ENCODE data around the gene VPS54. TPM values are rescaled to one million over a fixed set of nuclear protein-coding genes. Genes with fewer than 3 reads are reported as not detected.
"Not testable (repeated sequence)": the region's sequence is repeated elsewhere in the genome, so short reads cannot be mapped to it uniquely, and the experiment has no call there.

The VPS54 gene
- total and polyA plus RNA-seq, 7 experiments from 2014 or later: 4.5 to 20.8 (median 14.6) TPM

DNA sequence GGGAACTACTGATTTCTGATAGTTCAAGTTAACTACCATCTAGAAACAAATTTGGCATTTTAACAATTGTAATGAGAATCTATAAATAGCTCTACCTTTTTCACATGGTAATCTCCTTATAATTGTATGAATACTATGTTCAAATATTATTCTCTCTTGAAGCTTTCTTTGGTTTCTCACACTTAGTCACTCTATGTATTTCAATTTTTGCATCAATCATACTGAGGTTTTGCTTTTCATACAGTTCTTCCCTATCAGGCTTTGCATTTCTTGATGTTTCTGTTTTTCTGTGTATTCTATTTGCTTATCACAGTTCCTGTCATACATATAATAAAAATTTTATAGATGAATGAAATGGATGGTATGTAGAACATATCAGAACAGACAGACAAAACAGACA, 16.0 kb downstream of the VPS54 start:
- Mint-ChIP-seq H3K36me3 (peaks cover 3 to 53% (median 36%) of the 10 kb centered on the region in 5 donors), H3K4me1 (peaks cover 9 to 30% (median 13%) of the 10 kb centered on the region in 7 donors)
- CTCF ChIA-PET: no interaction called here

DNA sequence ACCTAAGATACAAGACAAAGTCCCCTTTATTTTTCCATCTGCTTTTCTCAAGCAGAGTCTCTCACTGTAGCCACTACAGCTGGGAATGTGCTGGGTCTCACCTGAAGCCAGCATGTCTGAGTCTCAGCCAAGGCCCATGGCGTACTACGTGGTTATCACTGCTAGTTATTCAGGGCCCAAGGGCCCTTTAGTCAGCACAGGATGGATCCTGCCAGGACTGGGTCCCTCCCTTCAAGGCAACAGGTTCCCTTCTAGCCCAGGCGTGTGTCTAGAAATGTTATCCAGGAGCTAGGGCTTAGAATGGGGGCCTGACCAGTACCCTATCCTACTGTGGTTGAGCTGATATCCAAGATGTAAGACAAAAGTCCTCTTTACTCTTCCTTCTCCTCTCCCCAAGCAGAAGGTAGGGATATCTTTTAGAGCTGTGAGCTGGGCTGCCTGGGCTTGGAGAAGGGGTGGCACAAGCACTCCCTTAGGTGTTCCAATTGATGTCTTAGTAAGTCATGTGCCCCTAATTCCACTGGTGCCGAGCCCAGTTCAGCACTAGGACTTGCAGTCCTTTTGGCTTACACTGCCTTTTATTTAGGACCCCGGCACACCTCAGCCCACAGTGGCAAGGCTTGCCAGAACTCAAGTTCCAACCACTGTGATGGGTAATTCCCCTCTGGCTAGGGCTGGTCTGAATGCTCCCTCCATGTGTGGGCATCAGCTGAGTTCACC, 17.7 kb downstream of the VPS54 start:
- POLR2A ChIA-PET: interaction anchor here (0.6 kb wide), 2 partner anchors 88 to 270 kb away, joined by 3 to 5 read pairs; no protein-coding TSS in a partner anchor
- no peak overlapping the region for H3K4me3 Mint-ChIP-seq
- CTCF ChIA-PET: no interaction called here

More for the DNA sequence above, 16.0 kb downstream of the VPS54 start:
- H3K36me3 ChIP-seq (ENCODE audit: control insufficient read depth in 2 of 3, insufficient read depth in 3 of 3, low read length in 3 of 3): peaks cover 0 to 7% (median 0%) of the 10 kb centered on the region in 3 experiments
- Mint-ChIP-seq H3K27ac (no peak overlapping the region), H3K4me3 (no peak overlapping the region), H3K27me3 (no peaks in the 10 kb centered on the region), H3K9me3 (peaks cover 0 to 11% (median 4%) of the 10 kb centered on the region in 11 donors)
- intact Hi-C loops (cut with micrococcal nuclease): no loop called here
- no peak overlapping the region for H3K4me3 ChIP-seq (ENCODE audit: low read length)
- POLR2A ChIA-PET: interaction anchor here (0.6 kb wide), 1 partner anchor 32 kb away, joined by 3 read pairs; no protein-coding TSS in a partner anchor
- H3K27ac ChIP-seq (ENCODE audit: low read depth, low read length): no peak overlapping the region
- H3K9me3 ChIP-seq (ENCODE audit: control insufficient read depth in 2 of 3, low read length in 3 of 3): no peaks in the 10 kb centered on the region
- DNase-seq (no peak), ATAC-seq (no peak)
- no peaks in the 10 kb centered on the region for H3K4me1 ChIP-seq (ENCODE audit: control insufficient read depth in 2 of 2, insufficient read depth in 2 of 2, low read length in 2 of 2)
- H3K27me3 ChIP-seq (ENCODE audit: control insufficient read depth in 2 of 2, insufficient read depth in 2 of 2, low read length in 2 of 2): no peaks in the 10 kb centered on the region

DNA sequence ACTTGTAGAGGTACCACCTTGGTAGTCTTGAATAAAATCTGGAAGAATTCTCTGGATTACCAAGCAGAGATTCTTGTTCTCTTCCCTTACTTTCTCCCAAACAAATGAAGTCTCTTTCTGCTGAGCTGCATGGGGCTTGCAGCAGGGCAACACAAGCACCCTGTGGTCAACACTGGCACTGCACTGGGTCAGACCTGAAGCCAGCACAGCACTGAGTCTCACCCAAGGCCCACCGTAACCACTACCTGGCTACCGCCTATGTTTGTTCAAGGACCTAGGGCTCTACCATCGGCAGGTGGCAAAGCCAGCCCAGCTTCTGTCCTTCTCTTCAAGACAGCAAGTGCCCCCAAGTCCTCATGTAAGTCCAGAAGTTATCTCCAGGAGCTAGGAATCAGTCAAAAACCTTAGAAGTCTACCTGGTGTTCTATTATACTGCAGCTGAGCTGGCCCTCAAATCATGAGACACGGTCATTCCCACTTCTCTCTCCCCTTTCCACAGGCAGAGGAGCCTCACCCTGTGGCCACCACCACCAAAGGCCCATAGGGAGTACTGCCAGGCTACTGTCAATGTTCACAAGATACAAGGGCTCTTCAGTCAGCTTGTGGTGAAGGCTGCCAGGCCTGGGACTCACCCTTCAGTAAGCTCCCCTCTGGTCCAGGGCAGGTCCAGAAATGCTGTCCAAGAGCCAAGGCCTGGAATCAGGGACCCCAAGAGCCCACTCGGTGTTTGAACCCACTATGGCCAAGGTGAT, 18.4 kb downstream of the VPS54 start:
- Mint-ChIP-seq H3K36me3 (peaks cover 3 to 50% (median 35%) of the 10 kb centered on the region in 5 donors), H3K27me3 (no peaks in the 10 kb centered on the region), H3K4me1 (peaks cover 4 to 13% (median 10%) of the 10 kb centered on the region in 7 donors), H3K27ac (no peak overlapping the region), H3K4me3 (no peak overlapping the region), H3K9me3 (peaks cover 3 to 25% (median 17%) of the 10 kb centered on the region in 11 donors)
- Histone ChIP-seq H3K27ac (ENCODE audit: low read depth, low read length) (no peak overlapping the region), H3K4me1 (ENCODE audit: control insufficient read depth in 2 of 2, insufficient read depth in 2 of 2, low read length in 2 of 2) (no peaks in the 10 kb centered on the region), H3K4me3 (ENCODE audit: low read length) (no peak overlapping the region), H3K9me3 (ENCODE audit: control insufficient read depth in 2 of 3, low read length in 3 of 3) (no peaks in the 10 kb centered on the region), H3K27me3 (ENCODE audit: control insufficient read depth in 2 of 2, insufficient read depth in 2 of 2, low read length in 2 of 2) (no peaks in the 10 kb centered on the region), H3K36me3 (ENCODE audit: control insufficient read depth in 2 of 3, insufficient read depth in 3 of 3, low read length in 3 of 3) (peaks cover 0 to 4% (median 0%) of the 10 kb centered on the region in 3 experiments)
- DNase-seq (no peak), ATAC-seq (no peak)
- intact Hi-C loops (cut with micrococcal nuclease): no loop called here
- ChIA-PET POLR2A (interaction anchor here (0.6 kb wide), 1 partner anchor 89 kb away, joined by 3 read pairs; no protein-coding TSS in a partner anchor), CTCF (interaction anchor here (0.8 kb wide), 1 partner anchor 18 kb away, joined by 3 read pairs; no protein-coding TSS in a partner anchor)

More for the DNA sequence above, 17.7 kb downstream of the VPS54 start:
- no peak for ATAC-seq
- no peaks in the 10 kb centered on the region for H3K4me1 ChIP-seq (ENCODE audit: control insufficient read depth in 2 of 2, insufficient read depth in 2 of 2, low read length in 2 of 2)
- no peak overlapping the region for H3K27ac ChIP-seq (ENCODE audit: low read depth, low read length)
- DNase-seq: no peak
- intact Hi-C loops (cut with micrococcal nuclease): no loop called here
- peaks cover 3 to 16% (median 9%) of the 10 kb centered on the region in 7 donors for H3K4me1 Mint-ChIP-seq
- no peaks in the 10 kb centered on the region for H3K27me3 Mint-ChIP-seq
- H3K36me3 ChIP-seq (ENCODE audit: control insufficient read depth in 2 of 3, insufficient read depth in 3 of 3, low read length in 3 of 3): peaks cover 0 to 4% (median 0%) of the 10 kb centered on the region in 3 experiments
- no peak overlapping the region for H3K4me3 ChIP-seq (ENCODE audit: low read length)
- H3K27me3 ChIP-seq (ENCODE audit: control insufficient read depth in 2 of 2, insufficient read depth in 2 of 2, low read length in 2 of 2): no peaks in the 10 kb centered on the region
- peaks cover 3 to 54% (median 35%) of the 10 kb centered on the region in 5 donors for H3K36me3 Mint-ChIP-seq
- peak overlapping the region in 1 of 9 donors; percentile 14 for H3K27ac Mint-ChIP-seq
- H3K9me3 ChIP-seq (ENCODE audit: control insufficient read depth in 2 of 3, low read length in 3 of 3): no peaks in the 10 kb centered on the region
- H3K9me3 Mint-ChIP-seq: peaks cover 3 to 25% (median 17%) of the 10 kb centered on the region in 11 donors

DNA sequence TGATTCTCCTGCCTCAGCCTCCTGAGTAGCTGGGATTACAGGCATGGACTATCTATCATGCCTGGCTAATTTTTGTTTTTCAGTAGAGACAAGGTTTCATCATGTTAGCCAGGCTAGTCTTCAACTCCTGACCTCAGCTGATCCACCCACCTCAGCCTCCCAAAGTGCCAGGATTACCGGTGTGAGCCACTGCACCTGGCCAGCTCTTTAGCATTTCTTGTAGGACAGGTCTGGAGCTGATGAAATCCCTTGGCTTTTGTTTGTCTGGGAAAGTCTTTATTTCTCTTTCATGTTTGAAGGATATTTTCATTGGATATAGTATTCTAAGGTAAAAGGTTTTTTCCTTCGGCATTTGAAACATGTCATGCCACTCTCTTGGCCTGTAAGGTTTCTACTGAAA, 20.2 kb downstream of the VPS54 start:
- ChIA-PET POLR2A (no interaction called here), CTCF (interaction anchor here (0.6 kb wide), 1 partner anchor 172 kb away, joined by 3 read pairs; no protein-coding TSS in a partner anchor)
- Histone ChIP-seq H3K9me3 (ENCODE audit: control insufficient read depth in 2 of 3, low read length in 3 of 3) (no peaks in the 10 kb centered on the region), H3K27ac (ENCODE audit: low read depth, low read length) (no peak overlapping the region), H3K4me1 (ENCODE audit: control insufficient read depth in 2 of 2, insufficient read depth in 2 of 2, low read length in 2 of 2) (no peaks in the 10 kb centered on the region), H3K4me3 (ENCODE audit: low read length) (no peak overlapping the region), H3K27me3 (ENCODE audit: control insufficient read depth in 2 of 2, insufficient read depth in 2 of 2, low read length in 2 of 2) (no peaks in the 10 kb centered on the region), H3K36me3 (ENCODE audit: control insufficient read depth in 2 of 3, insufficient read depth in 3 of 3, low read length in 3 of 3) (peaks cover 0 to 4% (median 0%) of the 10 kb centered on the region in 3 experiments)
- Mint-ChIP-seq H3K27me3 (no peaks in the 10 kb centered on the region), H3K27ac (no peak overlapping the region), H3K9me3 (peaks cover 3 to 28% (median 17%) of the 10 kb centered on the region in 11 donors), H3K36me3 (peaks cover 3 to 54% (median 38%) of the 10 kb centered on the region in 5 donors), H3K4me1 (peaks cover 10 to 31% (median 24%) of the 10 kb centered on the region in 7 donors), H3K4me3 (no peak overlapping the region)
- ATAC-seq: no peak
- intact Hi-C loops (cut with micrococcal nuclease): no loop called here
- no peak for DNase-seq

DNA sequence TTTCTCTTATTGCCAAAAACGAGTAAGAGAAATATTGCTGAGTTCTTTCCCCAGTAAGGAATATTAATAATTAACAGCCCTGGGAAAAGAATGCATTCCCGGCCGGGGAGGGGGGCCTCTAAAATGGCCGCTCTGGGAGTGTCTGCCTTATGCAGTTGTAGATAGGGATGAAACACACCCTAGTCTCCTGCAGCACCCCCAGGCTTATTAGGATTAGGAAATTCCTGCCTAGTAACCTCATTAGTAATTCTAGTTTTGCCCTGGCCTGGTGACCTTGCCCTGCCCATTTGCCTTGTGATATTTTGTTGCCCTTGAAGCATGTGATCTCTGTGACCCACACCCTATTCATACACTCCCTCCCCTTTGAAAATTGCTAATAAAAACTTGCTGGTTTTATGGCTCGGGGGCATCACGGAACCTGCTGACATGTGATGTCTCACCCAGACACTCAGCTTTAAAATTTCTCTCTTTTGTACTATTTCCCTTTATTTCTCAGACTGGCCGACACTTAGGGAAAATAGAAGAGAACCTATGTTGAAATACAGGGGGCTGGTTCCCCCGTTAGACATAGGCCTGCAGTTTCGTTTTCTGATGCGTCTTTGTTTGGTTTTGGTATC, 22.5 kb downstream of the VPS54 start:
- ATAC-seq; POLR2A ChIA-PET; H3K27me3 Mint-ChIP-seq; CTCF ChIA-PET; intact Hi-C loops (cut with micrococcal nuclease); H3K27ac Mint-ChIP-seq; H3K9me3 ChIP-seq (ENCODE audit: control insufficient read depth in 2 of 3, low read length in 3 of 3); H3K27me3 ChIP-seq (ENCODE audit: control insufficient read depth in 2 of 2, insufficient read depth in 2 of 2, low read length in 2 of 2); H3K4me3 Mint-ChIP-seq; H3K4me1 ChIP-seq (ENCODE audit: control insufficient read depth in 2 of 2, insufficient read depth in 2 of 2, low read length in 2 of 2); H3K27ac ChIP-seq (ENCODE audit: low read depth, low read length); H3K36me3 ChIP-seq (ENCODE audit: control insufficient read depth in 2 of 3, insufficient read depth in 3 of 3, low read length in 3 of 3); DNase-seq; H3K4me3 ChIP-seq (ENCODE audit: low read length): not testable (repeated sequence)
- Mint-ChIP-seq H3K9me3 (peaks cover 6 to 28% (median 17%) of the 10 kb centered on the region in 11 donors), H3K4me1 (peaks cover 9 to 36% (median 24%) of the 10 kb centered on the region in 7 donors), H3K36me3 (peaks cover 6 to 54% (median 43%) of the 10 kb centered on the region in 5 donors)

DNA sequence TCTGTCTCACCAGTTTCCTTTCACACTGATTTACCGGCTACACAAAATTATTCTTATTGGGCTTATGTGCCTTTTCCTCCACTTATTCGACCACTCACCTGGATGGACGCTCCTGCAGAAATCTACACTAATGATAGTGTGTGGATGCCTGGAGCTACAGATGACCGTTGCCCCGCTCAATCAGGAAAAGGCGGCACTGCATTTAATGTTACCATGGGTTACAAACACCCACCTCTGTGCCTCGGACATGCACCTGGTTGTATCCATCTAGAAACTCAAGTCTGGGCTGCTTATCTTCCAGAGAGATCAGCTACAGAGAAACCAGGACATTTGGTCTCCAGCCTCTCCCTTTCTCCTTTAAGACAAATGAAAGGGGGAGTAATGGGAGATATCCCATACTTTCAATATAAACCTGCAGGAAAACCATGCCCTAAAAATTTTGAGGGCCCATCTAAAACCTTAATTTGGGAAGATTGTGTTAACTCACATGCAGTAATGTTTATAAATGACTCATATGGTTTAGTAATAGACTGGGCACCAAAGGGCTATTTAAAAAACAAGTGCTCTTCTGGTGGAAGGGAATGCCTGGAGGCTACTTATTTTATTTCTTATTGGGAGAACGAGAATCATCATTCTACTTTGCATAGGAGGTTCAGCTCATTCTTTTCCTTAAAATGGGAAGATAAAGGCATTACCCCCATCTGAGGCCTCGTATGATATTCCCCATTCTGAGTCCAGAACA, 24.7 kb downstream of the VPS54 start:
- peaks cover 9 to 44% (median 24%) of the 10 kb centered on the region in 7 donors for H3K4me1 Mint-ChIP-seq
- H3K9me3 ChIP-seq (ENCODE audit: control insufficient read depth in 2 of 3, low read length in 3 of 3); H3K27me3 Mint-ChIP-seq; intact Hi-C loops (cut with micrococcal nuclease); H3K4me3 ChIP-seq (ENCODE audit: low read length); POLR2A ChIA-PET; H3K27me3 ChIP-seq (ENCODE audit: control insufficient read depth in 2 of 2, insufficient read depth in 2 of 2, low read length in 2 of 2); H3K4me1 ChIP-seq (ENCODE audit: control insufficient read depth in 2 of 2, insufficient read depth in 2 of 2, low read length in 2 of 2); DNase-seq; H3K36me3 ChIP-seq (ENCODE audit: control insufficient read depth in 2 of 3, insufficient read depth in 3 of 3, low read length in 3 of 3); H3K27ac ChIP-seq (ENCODE audit: low read depth, low read length); ATAC-seq: not testable (repeated sequence)
- CTCF ChIA-PET: interaction anchor here (0.5 kb wide), 1 partner anchor 234 kb away, joined by 3 read pairs; no protein-coding TSS in a partner anchor
- peaks cover 10 to 49% (median 46%) of the 10 kb centered on the region in 5 donors for H3K36me3 Mint-ChIP-seq
- peak overlapping the region in 4 of 10 donors; percentile 11 to 62 (median 44) for H3K4me3 Mint-ChIP-seq
- peak overlapping the region in 3 of 9 donors; percentile 2 to 56 (median 26) for H3K27ac Mint-ChIP-seq
- H3K9me3 Mint-ChIP-seq: peaks cover 14 to 37% (median 23%) of the 10 kb centered on the region in 11 donors
